Mesodermal cell (in vitro differentiated cells): ENCODE results near the gene IMPG2.
"Not testable (repeated sequence)": the region's sequence is repeated elsewhere in the genome, so short reads cannot be mapped to it uniquely, and the experiment has no call there.

Experiments
- H3K27ac ChIP-seq: 2 replicates; pipeline ENCODE4 v1.7.0; 2013; ENCODE audit warnings: mild to moderate bottlenecking, low read depth, low read length, moderate library complexity; ENCODE audit not compliant: severe bottlenecking
- H3K36me3 ChIP-seq: 2 replicates; pipeline ENCODE4 v1.7.1; 2013; ENCODE audit warnings: mild to moderate bottlenecking, low read length, moderate library complexity; ENCODE audit not compliant: control insufficient read depth, insufficient read depth
- H3K4me1 ChIP-seq: one replicate; pipeline ENCODE4 v1.7.1; 2013; ENCODE audit warnings: mild to moderate bottlenecking, low read length; ENCODE audit not compliant: insufficient read depth, control insufficient read depth, poor library complexity, severe bottlenecking
- H3K4me3 ChIP-seq: 2 replicates; pipeline ENCODE4 v1.7.0; 2013; ENCODE audit warnings: low read length, control low read depth, mild to moderate bottlenecking; ENCODE audit not compliant: insufficient read depth, poor library complexity, severe bottlenecking; ENCODE audit errors: extremely low read depth
- H3K9me3 ChIP-seq: 2 replicates; pipeline ENCODE4 v1.7.1; 2013; ENCODE audit warnings: mild to moderate bottlenecking, low read length, moderate library complexity; ENCODE audit not compliant: control insufficient read depth
- whole genome bisulfite sequencing, 2 experiments: methylation state at CpG; one replicate each; pipeline ENCODE4 v1.1.5; 2013; ENCODE audit warnings: missing lambda C conversion rate in 2 of 2; ENCODE audit not compliant: insufficient coverage in 2 of 2; 5-methylcytosine and 5-hydroxymethylcytosine counted together

The IMPG2 gene

DNA sequence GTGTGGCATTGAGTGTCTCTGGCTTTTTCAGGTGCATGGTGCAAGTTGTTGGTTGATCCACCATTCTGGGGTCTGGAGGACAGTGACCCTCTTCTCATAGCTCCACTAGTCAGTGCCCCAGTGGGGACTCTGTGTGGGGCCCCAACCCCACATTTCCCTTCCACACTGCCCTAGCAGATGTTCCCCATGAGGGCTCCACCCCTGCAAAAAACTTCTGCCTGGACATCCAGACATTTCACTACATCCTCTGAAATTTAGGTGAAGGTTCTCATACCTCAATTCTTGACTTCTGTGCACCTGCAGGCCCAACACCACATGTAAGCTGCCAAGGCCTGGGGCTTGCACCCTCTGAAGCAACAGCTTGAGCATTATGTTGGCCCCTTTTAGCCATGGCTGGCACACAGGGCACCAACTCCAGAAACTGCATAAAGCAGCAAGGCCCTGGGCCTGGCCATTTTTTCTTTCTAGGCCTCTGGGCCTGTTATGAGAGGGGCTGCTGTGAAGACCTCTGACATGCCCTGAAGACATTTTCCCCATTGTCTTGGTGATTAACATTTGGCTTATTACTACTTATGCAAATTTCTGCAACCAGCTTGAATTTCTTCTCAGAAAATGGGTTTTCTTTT, 12.1 kb downstream of the IMPG2 start:
- not testable (repeated sequence) for H3K9me3 ChIP-seq, H3K4me3 ChIP-seq, H3K4me1 ChIP-seq, H3K27ac ChIP-seq, H3K36me3 ChIP-seq

DNA sequence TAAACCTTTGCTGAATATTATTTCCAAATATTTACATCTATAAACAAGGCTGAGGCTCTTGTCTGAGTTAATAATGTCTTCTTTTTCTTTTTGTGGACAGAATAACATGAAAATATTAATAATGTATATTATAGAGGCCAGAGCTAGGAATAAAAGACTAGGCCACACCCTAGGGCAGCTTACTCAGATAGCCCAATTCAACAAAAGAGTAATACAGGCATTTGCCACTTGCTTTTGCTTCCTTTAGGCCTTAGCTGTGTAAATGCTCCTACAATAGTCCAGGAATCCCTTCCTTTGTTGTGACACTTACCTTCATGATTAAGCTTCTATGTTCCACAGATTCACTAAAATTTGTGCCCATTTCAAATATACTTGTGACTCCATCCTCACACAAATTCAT, 16.5 kb downstream of the IMPG2 start:
- H3K4me3 ChIP-seq = no peak overlapping the region
- peaks cover 4% of the 10 kb centered on the region for H3K9me3 ChIP-seq
- no peaks in the 10 kb centered on the region for H3K4me1 ChIP-seq
- no peaks in the 10 kb centered on the region for H3K36me3 ChIP-seq
- no peak overlapping the region for H3K27ac ChIP-seq

DNA sequence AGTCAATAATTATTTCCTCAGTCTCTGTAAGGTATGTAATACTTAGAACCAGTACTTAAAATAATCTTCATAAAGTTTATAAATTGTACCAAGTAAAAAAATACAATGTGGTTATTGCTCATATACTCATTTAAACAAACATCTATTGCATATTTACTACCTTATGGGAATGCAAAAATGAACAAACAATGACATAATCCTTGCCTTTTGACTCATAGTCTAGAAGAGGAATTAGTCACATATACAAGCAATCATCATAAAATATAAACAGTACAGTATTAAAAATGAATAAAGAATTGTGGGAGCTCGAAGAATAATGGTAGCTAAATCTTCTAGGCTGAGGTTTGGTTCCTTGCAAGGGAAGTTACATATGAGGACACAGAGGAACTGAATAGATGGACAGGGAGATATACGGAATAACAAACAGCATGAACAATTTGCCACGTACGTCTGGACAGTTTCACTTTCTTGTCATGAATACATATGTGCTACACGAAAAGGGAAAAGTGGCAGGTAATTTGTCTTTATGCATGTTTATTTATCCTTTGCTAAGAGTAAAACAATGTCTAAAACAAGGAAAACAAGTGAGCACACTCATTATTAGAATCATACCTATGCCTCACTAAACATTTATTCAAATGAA, 17.2 kb downstream of the IMPG2 start:
- peaks cover 4% of the 10 kb centered on the region for H3K9me3 ChIP-seq
- H3K27ac ChIP-seq = no peak overlapping the region
- H3K36me3 ChIP-seq = no peaks in the 10 kb centered on the region
- no peak overlapping the region for H3K4me3 ChIP-seq
- H3K4me1 ChIP-seq = no peaks in the 10 kb centered on the region
- WGBS, 2 experiments = 83 to 87% methylated on average over 3 to 4 of the region's 5 CpGs

DNA sequence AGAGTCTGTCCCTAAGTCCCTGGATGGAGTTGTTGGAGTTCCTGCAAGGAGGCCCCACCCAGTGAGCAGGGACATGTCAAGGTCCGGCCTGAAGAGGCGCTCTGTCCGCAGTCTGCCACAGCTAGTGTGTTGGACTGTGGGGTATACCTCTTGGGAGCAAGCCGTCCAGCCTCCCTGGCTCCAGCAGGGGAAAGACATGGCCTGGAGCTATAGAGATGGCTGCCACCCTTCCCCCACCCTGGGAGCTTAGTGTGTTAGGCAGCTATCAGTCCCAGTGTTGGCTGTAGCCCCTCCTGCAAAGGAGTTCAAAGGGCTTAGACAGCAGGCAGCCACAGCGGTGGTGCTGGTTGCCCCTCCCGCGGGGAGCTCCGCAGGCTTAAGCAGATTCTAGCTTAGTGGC, 20.3 kb downstream of the IMPG2 start:
- Histone ChIP-seq H3K4me3 (no peak overlapping the region), H3K27ac (no peak overlapping the region), H3K4me1 (no peaks in the 10 kb centered on the region), H3K36me3 (no peaks in the 10 kb centered on the region), H3K9me3 (no peaks in the 10 kb centered on the region)
- 86 to 91% methylated on average over 4 to 5 of the region's 8 CpGs for WGBS, 2 experiments

DNA sequence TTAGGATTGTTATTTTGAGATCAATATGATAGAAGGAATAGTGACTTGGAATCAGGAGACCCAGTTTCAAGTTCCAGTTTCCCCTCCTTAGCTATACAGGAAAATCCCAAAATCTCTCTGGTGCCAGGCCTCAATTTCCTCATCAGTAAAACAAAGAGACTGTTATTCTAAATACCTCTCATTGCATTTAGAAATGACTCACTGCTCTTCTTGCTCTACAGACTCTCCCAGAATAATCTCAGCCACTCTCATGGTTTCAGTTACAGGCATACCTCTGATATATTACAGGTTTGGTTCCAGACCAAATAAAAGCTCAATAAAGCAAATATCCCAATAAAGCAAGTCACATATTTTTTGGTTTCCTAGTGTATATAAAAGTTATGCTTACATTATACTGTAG, 28.3 kb downstream of the IMPG2 start:
- no peak overlapping the region for H3K4me3 ChIP-seq
- no peaks in the 10 kb centered on the region for H3K9me3 ChIP-seq
- H3K27ac ChIP-seq = no peak overlapping the region
- peaks cover 5% of the 10 kb centered on the region for H3K4me1 ChIP-seq
- H3K36me3 ChIP-seq = no peaks in the 10 kb centered on the region

DNA sequence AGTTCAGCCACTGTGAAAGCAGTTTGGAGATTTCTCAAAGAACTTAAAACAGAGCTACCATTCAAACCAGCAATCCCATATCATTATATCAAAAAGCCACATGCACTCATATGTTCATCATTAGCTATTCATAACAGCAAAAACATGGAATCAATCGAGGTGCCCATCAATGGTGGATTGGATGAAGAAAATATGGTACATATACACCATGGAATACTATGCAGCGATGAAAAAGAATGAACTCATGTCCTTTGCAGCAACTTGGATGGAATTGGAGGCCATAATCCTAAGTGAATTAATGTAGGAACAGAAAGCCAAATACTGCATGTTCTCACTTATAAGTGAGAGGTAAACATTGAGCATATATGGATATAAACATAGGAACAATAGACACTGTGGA, 32.1 kb downstream of the IMPG2 start:
- 75% methylated on average over 1 of the region's 2 CpGs; no CpG with 5 or more reads in 1 of the 2 experiments for WGBS, 2 experiments
- H3K9me3 ChIP-seq = no peaks in the 10 kb centered on the region
- no peaks in the 10 kb centered on the region for H3K36me3 ChIP-seq
- H3K27ac ChIP-seq = no peak overlapping the region
- H3K4me3 ChIP-seq = no peak overlapping the region
- H3K4me1 ChIP-seq = peaks cover 5% of the 10 kb centered on the region

DNA sequence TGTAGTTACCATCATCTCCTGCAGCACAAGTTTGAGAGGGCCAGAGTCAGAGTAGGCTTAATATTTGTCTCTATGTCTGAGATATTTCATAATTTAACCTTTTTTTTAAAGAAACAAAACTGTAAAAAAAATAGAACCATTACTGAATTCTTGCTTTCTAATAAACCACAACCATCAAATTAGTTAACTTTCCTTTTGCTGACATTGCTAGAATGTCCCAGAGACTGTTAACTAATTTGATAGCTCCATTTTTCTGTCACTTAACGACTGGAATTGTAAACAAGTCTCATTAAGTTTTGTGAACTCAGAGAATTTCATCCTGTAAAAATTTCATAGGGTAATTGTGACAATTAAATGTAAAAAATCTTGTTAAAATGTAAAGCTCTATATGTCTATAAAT, 35.6 kb downstream of the IMPG2 start:
- no peaks in the 10 kb centered on the region for H3K9me3 ChIP-seq
- no peaks in the 10 kb centered on the region for H3K4me1 ChIP-seq
- H3K4me3 ChIP-seq = no peak overlapping the region
- no peak overlapping the region for H3K27ac ChIP-seq
- no CpG with 5 or more reads among the region's 1 CpG for WGBS, 2 experiments
- H3K36me3 ChIP-seq = no peaks in the 10 kb centered on the region

DNA sequence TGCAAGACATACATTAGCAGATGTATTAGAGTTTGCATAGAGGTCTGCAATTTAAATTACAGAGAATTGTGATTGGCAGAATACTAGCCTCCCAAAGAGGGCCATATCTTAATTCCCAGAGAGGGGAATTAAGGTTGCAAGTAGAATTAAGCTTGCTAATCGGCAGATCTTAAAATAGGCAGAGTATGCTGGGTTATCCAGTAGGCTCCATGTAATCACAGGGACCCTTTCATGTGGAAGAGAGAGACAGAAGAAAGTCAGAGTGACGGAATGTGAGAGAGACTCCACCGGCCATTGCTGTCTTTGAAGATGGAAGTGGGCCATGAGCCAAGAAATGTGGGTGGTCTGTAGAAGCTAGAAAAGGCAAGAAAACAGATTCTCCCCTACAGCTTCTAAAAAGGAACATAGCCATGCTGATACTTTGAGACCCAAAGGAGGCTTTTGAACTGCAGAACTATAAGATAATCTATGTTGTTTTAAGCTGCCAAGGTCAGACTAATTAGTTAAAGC, 38.8 kb downstream of the IMPG2 start:
- Histone ChIP-seq H3K36me3 (no peaks in the 10 kb centered on the region), H3K27ac (no peak overlapping the region), H3K9me3 (no peaks in the 10 kb centered on the region), H3K4me1 (no peaks in the 10 kb centered on the region), H3K4me3 (no peak overlapping the region)
- 71 to 84% methylated on average over 2 to 3 of the region's 3 CpGs for WGBS, 2 experiments

DNA sequence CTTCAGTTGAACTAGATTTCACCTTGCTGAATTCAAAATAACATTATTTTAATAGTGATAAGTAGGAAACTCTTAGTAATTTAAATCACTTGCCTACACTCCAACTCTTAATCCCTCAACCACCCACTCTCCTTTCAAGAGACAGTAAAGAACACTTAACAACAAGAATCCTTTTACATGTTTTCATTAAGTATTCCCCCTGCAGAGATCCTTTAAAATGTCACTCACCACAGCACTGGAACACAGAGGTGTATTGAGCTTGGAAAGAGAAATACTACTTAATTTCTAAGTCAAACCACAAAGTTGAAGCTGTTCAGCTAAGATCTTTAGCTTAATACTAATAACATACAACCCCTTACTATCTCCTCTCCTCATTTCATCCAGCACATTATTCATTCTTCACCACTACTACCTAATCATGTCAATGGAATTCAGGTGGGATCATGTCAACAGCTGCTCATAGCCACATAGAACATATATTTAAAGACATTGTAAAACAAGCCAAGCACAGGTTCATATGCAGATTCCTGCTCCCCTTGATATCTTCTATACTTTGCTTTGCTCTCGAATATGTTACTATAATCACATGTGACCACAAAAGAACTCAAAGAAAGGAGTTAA, 40.5 kb downstream of the IMPG2 start:
- no peaks in the 10 kb centered on the region for H3K36me3 ChIP-seq
- no peaks in the 10 kb centered on the region for H3K4me1 ChIP-seq
- no CpG with 5 or more reads among the region's 1 CpG for WGBS, 2 experiments
- H3K9me3 ChIP-seq = no peaks in the 10 kb centered on the region
- no peak overlapping the region for H3K4me3 ChIP-seq
- H3K27ac ChIP-seq = no peak overlapping the region

DNA sequence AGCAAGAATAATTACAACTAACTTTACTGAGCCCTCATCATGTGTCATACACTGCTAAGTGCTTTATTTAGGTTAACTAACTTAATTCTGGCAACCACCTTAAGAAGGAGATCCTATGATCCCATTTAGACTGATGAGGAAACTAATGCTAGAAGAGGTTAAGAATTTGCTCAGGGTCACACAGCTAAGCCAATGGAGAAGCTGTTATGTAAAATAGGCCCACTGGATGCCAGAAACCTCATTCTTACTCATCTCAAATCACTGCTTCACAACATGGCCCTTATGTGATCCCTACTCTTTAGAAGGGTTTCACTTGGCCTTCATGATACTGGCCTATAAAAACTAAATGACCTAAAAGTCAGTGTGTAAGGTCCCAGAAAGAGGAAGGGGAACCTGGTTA, 41.2 kb downstream of the IMPG2 start:
- no peak overlapping the region for H3K27ac ChIP-seq
- H3K4me1 ChIP-seq = no peaks in the 10 kb centered on the region
- H3K9me3 ChIP-seq = no peaks in the 10 kb centered on the region
- H3K36me3 ChIP-seq = no peaks in the 10 kb centered on the region
- H3K4me3 ChIP-seq = no peak overlapping the region

DNA sequence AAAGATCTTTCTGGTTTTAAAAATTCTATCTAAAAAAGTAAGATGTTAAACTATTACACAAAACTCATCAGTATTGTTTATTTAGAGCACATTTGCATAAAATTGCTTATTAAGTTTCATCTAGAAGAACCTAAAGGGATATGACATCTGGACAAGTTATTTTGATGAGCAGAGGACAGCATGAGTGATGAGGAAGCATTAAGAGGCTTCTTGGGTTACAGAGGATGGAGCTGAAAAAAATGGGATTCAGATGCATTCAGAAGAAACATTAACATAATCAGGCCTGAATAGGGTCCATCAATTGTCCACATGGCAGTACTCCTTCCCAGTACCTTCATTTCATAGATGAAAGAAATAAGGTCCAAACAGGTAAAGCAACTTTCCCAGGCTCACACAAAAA, 41.6 kb downstream of the IMPG2 start:
- Histone ChIP-seq H3K27ac (no peak overlapping the region), H3K4me3 (no peak overlapping the region), H3K36me3 (no peaks in the 10 kb centered on the region), H3K4me1 (no peaks in the 10 kb centered on the region), H3K9me3 (no peaks in the 10 kb centered on the region)
